Esophagus muscularis mucosa (tissue), 4 donors: ENCODE measurements around the gene TXNL4A. TPM values are rescaled to one million over a fixed set of nuclear protein-coding genes. Genes with fewer than 3 reads are reported as not detected.

Experiments used
- DNase-seq: peaks from one replicate; pipeline ENCODE4 v3.0.0-alpha.2; 2017; ENCODE audit errors: extremely low spot score
- H3K27ac ChIP-seq, 4 donors: fragments of 200-600 bp; sonication (generic); replicated peaks in 1 of 4; 1 replicate in 3 of 4; 2 replicates in 1 of 4; pipeline ENCODE4 v1.5.1; 2016 to 2019; ENCODE audit warnings: mild to moderate bottlenecking in 1 of 4
- H3K27me3 ChIP-seq, 4 donors: fragments of 200-600 bp; sonication (generic); one replicate each; pipeline versions ENCODE4 v1.5.1 to v1.6.0; 2016 to 2019
- H3K36me3 ChIP-seq, 4 donors: fragments of 200-600 bp; sonication (generic); one replicate each; pipeline ENCODE4 v1.5.1; 2016 to 2019
- H3K4me1 ChIP-seq, 4 donors: fragments of 200-600 bp; sonication (generic); one replicate each; pipeline ENCODE4 v1.5.1; 2016 to 2019
- H3K4me3 ChIP-seq, 4 donors: fragments of 200-600 bp; sonication (generic); 1 replicate in 2 of 4; 2 replicates in 2 of 4; pipeline ENCODE4 v1.5.1; 2016 to 2019; ENCODE audit warnings: mild to moderate bottlenecking in 4 of 4, moderate library complexity in 1 of 4
- H3K9me3 ChIP-seq, 4 donors: fragments of 200-600 bp; sonication (generic); 1 replicate in 3 of 4; 2 replicates in 1 of 4; pipeline ENCODE4 v1.5.1; 2016 to 2019
- CTCF ChIP-seq, 3 experiments: fragments of 200-600 bp in 2 of 3; fragments of 450-650 bp in 1 of 3; sonication (generic) in 2 of 3; IDR thresholded peaks; one replicate each; pipeline ENCODE4 v1.5.1; 2017 to 2019; ENCODE audit warnings: antibody characterized with exemption in 3 of 3, mild to moderate bottlenecking in 2 of 3, moderate library complexity in 1 of 3
- EP300 ChIP-seq: sonication (generic); formaldehyde crosslinking; IDR thresholded peaks from one replicate; pipeline ENCODE4 v1.6.1; 2017; ENCODE audit warnings: antibody characterized with exemption
- POLR2A ChIP-seq: fragments of 450-650 bp; IDR thresholded peaks from one replicate; pipeline ENCODE4 v1.6.1; 2017; ENCODE audit warnings: antibody characterized with exemption, moderate library complexity, mild to moderate bottlenecking, low read depth
- POLR2AphosphoS5 ChIP-seq, 2 donors: sonication (generic); formaldehyde crosslinking; IDR thresholded peaks; one replicate each; pipeline ENCODE4 v1.6.1; 2017; ENCODE audit warnings: antibody characterized with exemption in 2 of 2
- WGBS: methylation state at CpG from one replicate; pipeline ENCODE4 v1.1.5; 2018; 5-methylcytosine and 5-hydroxymethylcytosine counted together
- intact Hi-C: fragments of 100-400 bp; cut with DNase I; formaldehyde crosslinking; loops from one replicate; pipeline ENCODE4 v1.15.1; 2023
- total RNA-seq, 4 donors: library from RNA; depleted of rRNA; stranded (reverse); fragments of >200 nt; gene quantifications; one replicate each; pipeline versions ENCODE4 v1.1.0 to v1.2.1, GENCODE V29; 2016

The TXNL4A gene
- total RNA-seq, 4 donors from 2014 or later: 21.6 to 44.9 (median 38.9) TPM

DNA sequence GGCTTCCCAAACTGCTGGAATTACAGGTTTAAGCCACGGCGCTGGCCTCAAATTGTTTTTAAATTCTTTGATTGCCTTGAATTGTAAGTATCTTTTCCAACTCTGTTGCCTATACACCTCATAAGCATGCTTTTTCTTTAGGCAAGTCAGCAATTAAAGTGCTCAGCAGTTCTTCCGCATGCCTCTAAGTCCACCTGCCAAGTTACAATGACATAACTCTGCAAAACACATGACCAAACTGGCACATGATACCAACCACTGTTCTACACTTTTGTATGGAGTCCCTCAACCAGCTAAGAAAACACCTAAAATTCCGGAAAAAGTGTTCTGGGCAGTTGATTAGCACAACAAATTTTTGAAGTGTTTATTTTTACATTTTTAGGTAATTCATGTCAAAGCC is 5.1 kb downstream of the TXNL4A start:
- no peak for TF ChIP-seq EP300
- no peak for TF ChIP-seq POLR2A
- no peak for TF ChIP-seq POLR2AphosphoS5 (IDR thresholded peaks at IDR 0.05)
- TF ChIP-seq CTCF (IDR thresholded peaks at IDR 0.05): no peak
- no peak overlapping the region for H3K27ac ChIP-seq
- no peaks in the 10 kb centered on the region for H3K9me3 ChIP-seq
- no peak for DNase-seq
- intact Hi-C loops: no loop called here
- peaks cover 23 to 66% (median 34%) of the 10 kb centered on the region in 4 donors for H3K4me1 ChIP-seq
- 91% methylated on average over 4 of the region's 4 CpGs for WGBS
- no peak overlapping the region for H3K4me3 ChIP-seq
- no peaks in the 10 kb centered on the region for H3K27me3 ChIP-seq
- H3K36me3 ChIP-seq: peaks cover 0 to 25% (median 6%) of the 10 kb centered on the region in 4 donors

GRCh38 chr18:79982736-79983135 is 5.6 kb downstream of the TXNL4A start:
- WGBS: 75% methylated on average over 6 of the region's 6 CpGs
- peaks cover 23 to 68% (median 33%) of the 10 kb centered on the region in 4 donors for H3K4me1 ChIP-seq

GRCh38 chr18:79980585-79980984 is 7.8 kb downstream of the TXNL4A start:
- no peak for TF ChIP-seq EP300
- TF ChIP-seq POLR2A: no peak
- TF ChIP-seq CTCF (IDR thresholded peaks at IDR 0.05): no peak
- TF ChIP-seq POLR2AphosphoS5 (IDR thresholded peaks at IDR 0.05): no peak
- Histone ChIP-seq H3K4me3 (no peak overlapping the region), H3K27me3 (no peaks in the 10 kb centered on the region), H3K36me3 (peaks cover 0 to 28% (median 10%) of the 10 kb centered on the region in 4 donors), H3K27ac (no peak overlapping the region), H3K9me3 (no peaks in the 10 kb centered on the region), H3K4me1 (peaks cover 9 to 48% (median 14%) of the 10 kb centered on the region in 4 donors)
- intact Hi-C loops: no loop called here
- WGBS: 87% methylated on average over 13 of the region's 13 CpGs
- DNase-seq: no peak

More at GRCh38 chr18:79982736-79983135, 5.6 kb downstream of the TXNL4A start:
- Histone ChIP-seq H3K27ac (no peak overlapping the region), H3K9me3 (no peaks in the 10 kb centered on the region), H3K27me3 (no peaks in the 10 kb centered on the region), H3K4me3 (no peak overlapping the region), H3K36me3 (peaks cover 0 to 25% (median 6%) of the 10 kb centered on the region in 4 donors)
- intact Hi-C loops: no loop called here
- TF ChIP-seq POLR2AphosphoS5 (IDR thresholded peaks at IDR 0.05): no peak
- TF ChIP-seq CTCF (IDR thresholded peaks at IDR 0.05): no peak
- TF ChIP-seq EP300: no peak
- no peak for TF ChIP-seq POLR2A
- DNase-seq: no peak

DNA sequence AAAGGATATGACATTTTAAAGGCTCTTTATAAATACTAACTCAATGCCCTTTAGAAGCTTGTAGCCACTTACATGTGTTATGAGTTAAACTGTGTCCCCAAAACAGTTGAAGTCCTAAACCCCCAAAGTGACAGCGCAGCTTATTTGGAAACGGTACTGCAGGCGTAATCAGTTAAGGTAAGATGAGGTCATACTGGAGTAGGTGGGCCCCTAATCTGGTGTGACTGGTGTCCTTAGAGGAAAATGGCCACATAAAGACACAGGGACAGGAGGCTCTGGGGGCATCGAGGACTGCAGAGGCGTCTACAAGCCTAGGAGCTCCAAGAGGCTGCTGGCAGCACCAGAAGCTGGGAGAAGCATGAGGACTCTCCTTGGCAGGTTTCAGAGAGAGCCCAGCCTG is 8.5 kb downstream of the TXNL4A start:
- 95% methylated on average over 5 of the region's 5 CpGs for WGBS
- H3K4me1 ChIP-seq: peaks cover 9 to 42% (median 12%) of the 10 kb centered on the region in 4 donors
- intact Hi-C loops: no loop called here
- no peak for DNase-seq
- no peaks in the 10 kb centered on the region for H3K9me3 ChIP-seq
- no peak overlapping the region for H3K27ac ChIP-seq
- H3K36me3 ChIP-seq: peaks cover 0 to 28% (median 17%) of the 10 kb centered on the region in 4 donors
- no peak for TF ChIP-seq EP300
- TF ChIP-seq POLR2A: no peak
- TF ChIP-seq POLR2AphosphoS5 (IDR thresholded peaks at IDR 0.05): no peak
- no peak for TF ChIP-seq CTCF (IDR thresholded peaks at IDR 0.05)
- no peaks in the 10 kb centered on the region for H3K27me3 ChIP-seq
- H3K4me3 ChIP-seq: no peak overlapping the region
